Activated naive CD8-positive, alpha-beta T cell (primary cell): ENCODE results near the gene KLHL6.

Experiments
- H3K27ac Mint-ChIP-seq: one replicate; pipeline ENCODE4 v1.8.0; 2021; ENCODE audit warnings: mixed read lengths
- H3K27me3 Mint-ChIP-seq: one replicate; pipeline ENCODE4 v1.8.0; 2021; ENCODE audit warnings: mixed read lengths
- H3K36me3 Mint-ChIP-seq: one replicate; pipeline ENCODE4 v1.8.0; 2021; ENCODE audit warnings: mixed read lengths
- H3K4me1 Mint-ChIP-seq: one replicate; pipeline ENCODE4 v1.8.0; 2021; ENCODE audit warnings: low read depth, mixed read lengths
- H3K4me3 Mint-ChIP-seq: one replicate; pipeline ENCODE4 v1.8.0; 2021; ENCODE audit warnings: mild to moderate bottlenecking, mixed read lengths
- H3K9me3 Mint-ChIP-seq: one replicate; pipeline ENCODE4 v1.8.0; 2021; ENCODE audit warnings: low read depth, mixed read lengths

Gene KLHL6

DNA sequence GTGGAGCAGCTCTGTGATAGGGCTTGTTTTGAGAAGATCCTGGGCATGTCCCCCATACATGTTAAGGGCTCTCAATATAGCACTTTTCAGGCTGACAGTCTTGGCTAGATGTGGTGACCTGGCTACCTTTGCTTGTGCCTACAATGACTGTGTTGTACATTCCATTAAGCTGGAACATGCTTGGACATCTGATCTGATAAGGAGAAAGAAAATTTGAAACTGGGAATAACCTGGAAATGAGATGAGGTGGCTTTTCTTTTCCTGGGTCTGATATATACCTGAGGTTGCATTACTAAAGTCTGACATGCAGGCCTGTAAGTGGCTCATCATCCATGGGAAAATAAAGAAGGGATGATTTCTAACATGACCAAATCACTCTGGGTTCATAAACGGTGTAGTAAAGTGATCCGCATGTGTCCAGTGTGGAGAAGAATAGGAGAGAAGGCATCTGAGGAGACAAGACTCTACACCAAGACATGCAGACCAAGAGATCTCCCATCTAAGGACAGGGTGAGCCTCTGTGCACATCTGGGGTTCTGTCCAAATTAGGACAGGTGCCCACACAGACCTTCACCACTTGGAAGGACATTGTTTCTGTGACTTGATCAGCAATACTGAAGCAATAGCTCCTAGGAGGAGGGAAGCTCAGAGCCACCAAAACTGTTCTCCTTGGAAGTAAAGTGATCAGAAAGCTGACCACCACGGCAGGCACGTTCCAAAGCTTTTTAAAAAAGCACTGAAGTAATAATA, 62.0 kb downstream of the KLHL6 start:
- H3K9me3 Mint-ChIP-seq, result no peaks in the 10 kb centered on the region
- peaks cover 7% of the 10 kb centered on the region for H3K36me3 Mint-ChIP-seq
- peak overlapping the region; percentile 50 for H3K27ac Mint-ChIP-seq
- H3K4me3 Mint-ChIP-seq, result no peak overlapping the region
- H3K27me3 Mint-ChIP-seq, result no peaks in the 10 kb centered on the region
- peaks cover 12% of the 10 kb centered on the region for H3K4me1 Mint-ChIP-seq

DNA sequence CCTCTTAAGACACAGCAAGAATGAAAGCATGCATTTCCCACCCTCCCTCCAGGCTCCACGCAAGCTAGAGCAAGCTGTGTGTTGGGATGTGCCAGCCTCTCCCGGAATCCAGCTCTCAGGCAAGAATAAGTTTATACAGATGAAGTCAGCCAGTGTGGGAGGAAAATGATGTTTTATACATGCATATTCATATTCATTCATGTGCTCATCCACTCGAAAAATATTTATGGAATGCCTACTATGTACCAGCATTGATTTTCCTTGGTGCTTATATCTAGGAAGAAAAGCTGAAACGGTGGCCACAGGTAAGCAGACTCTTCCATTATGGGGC, 62.7 kb downstream of the KLHL6 start:
- H3K9me3 Mint-ChIP-seq, result no peaks in the 10 kb centered on the region
- no peaks in the 10 kb centered on the region for H3K27me3 Mint-ChIP-seq
- H3K36me3 Mint-ChIP-seq, result peaks cover 7% of the 10 kb centered on the region
- no peak overlapping the region for H3K27ac Mint-ChIP-seq
- no peak overlapping the region for H3K4me3 Mint-ChIP-seq
- H3K4me1 Mint-ChIP-seq, result peaks cover 12% of the 10 kb centered on the region

DNA sequence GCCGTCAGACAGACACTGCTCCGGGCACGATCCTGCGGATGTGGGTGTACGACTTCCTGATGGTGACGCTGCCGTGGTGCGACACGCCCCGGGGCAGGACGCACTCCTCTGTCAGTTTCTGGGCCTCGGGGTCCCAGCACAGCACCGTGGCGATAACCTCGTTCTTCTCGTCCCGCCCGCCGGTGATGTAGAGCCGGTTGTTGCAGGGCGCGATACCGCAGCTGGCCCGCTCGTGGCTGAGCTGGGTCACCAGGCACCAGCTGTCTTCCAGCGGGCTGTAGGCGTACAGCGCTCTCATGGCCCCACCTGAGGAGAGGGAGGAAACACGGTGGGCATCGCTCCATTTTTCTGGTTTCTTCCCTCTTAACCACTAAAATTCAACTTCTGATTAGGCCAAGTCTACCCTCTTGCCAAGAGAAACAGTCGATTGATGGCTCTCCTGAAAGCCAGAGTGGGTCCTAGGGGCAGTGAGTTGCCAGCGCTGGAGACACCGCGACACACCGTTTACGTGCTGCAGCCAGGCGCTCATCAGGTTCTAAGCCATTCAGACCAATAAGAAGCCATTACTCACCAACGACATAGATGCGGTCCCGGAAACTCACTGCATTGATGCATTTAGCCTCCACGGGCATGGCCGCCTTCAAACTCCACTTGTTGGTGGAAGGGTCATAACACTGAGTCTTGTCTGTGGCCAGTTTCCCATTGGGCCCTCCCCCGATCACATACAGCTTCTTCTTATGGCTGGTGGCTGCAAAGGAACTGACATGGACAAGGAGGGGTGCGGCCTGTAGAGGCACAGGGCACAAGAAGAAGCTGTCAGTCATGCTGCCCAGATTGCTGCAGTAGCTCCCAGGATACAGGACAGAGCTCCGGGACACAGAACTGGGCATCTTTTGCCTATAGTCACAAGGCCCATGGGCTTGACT, 63.3 kb downstream of the KLHL6 start:
- peaks cover 7% of the 10 kb centered on the region for H3K36me3 Mint-ChIP-seq
- H3K4me1 Mint-ChIP-seq, result peaks cover 12% of the 10 kb centered on the region
- H3K4me3 Mint-ChIP-seq, result no peak overlapping the region
- no peaks in the 10 kb centered on the region for H3K9me3 Mint-ChIP-seq
- no peak overlapping the region for H3K27ac Mint-ChIP-seq
- no peaks in the 10 kb centered on the region for H3K27me3 Mint-ChIP-seq

DNA sequence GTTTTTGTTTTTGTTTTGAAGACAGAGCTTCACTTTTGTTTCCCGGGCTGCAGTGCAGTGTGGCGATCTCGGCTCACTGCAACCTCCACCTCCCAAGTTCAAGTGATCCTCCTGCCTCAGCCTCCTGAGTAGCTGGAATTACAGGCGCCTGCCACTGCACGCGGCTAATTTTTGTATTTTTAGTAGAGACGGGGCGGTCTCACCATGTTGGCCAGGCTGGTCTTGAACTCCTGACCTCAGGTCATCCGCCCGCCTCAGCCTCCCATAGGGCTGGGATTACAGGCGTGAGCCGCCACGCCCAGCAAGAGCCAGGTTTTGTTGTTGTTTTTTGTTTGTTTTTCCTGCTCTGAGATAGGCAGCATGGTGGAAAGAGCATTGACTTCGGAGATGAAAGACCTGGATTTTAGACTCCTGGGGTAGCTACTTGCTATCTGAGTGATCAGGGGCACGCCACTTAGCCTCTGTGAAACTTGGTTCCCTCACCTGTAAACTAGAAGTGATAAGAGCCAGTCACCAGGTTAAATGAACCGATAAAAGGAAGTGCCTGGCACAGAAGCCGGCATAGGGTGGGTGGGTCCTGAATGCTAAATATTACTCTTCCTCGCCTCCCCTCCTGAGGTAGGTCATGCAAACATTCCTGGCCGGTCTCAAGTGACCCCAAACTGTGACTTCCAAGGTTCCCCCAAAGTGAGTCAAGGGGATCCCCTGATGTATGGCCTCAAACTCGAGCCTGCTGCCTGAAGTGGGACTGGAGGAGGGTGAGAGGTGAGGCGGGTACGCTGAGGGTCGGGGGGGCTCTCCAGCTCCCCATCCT, 64.2 kb downstream of the KLHL6 start:
- H3K4me3 Mint-ChIP-seq, result no peak overlapping the region
- peaks cover 12% of the 10 kb centered on the region for H3K4me1 Mint-ChIP-seq
- H3K27ac Mint-ChIP-seq, result no peak overlapping the region
- no peaks in the 10 kb centered on the region for H3K27me3 Mint-ChIP-seq
- H3K36me3 Mint-ChIP-seq, result peaks cover 7% of the 10 kb centered on the region
- no peaks in the 10 kb centered on the region for H3K9me3 Mint-ChIP-seq

DNA sequence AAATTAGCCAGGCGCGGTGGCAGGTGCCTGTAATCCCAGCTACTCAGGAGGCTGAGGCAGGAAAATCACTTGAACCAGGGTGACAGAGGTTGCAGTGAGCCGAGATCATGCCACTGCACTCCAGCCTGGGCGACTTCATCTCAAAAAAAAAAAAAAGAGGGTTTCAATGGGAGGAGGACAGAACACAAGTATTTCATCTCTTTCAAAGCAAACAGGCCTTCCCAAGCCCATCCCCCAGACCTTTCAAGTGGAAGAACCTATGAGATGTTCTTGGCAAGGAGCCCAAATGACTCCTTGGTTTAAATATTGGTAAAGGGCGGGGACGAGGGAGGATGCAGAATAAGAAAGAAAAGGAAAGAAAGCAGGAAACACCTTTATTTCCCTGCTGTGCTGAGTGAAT, 64.9 kb downstream of the KLHL6 start:
- H3K27me3 Mint-ChIP-seq, result no peaks in the 10 kb centered on the region
- no peak overlapping the region for H3K4me3 Mint-ChIP-seq
- peak overlapping the region; percentile 2 for H3K27ac Mint-ChIP-seq
- H3K9me3 Mint-ChIP-seq, result no peaks in the 10 kb centered on the region
- peaks cover 12% of the 10 kb centered on the region for H3K4me1 Mint-ChIP-seq
- peaks cover 7% of the 10 kb centered on the region for H3K36me3 Mint-ChIP-seq

DNA sequence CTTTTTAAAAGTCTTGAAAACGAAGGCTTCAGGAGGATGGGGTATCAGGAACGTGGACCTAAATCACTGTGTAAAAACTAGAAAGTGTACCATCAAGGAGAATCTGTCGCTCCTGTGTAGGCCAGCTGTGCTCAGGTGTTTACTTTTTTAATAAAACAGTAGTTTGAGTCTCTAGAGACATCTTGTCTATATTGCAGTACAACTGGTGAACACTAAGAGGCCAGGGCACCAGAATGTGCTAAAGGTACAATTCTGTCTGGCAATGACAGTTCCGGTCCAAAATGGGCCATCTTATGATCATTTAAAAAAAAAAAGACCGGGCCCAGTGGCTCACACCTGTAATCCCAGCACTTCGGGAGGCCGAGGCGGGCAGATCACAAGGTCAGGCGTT, 65.3 kb downstream of the KLHL6 start:
- Mint-ChIP-seq H3K4me1 (peaks cover 12% of the 10 kb centered on the region), H3K27ac (no peak overlapping the region), H3K36me3 (peaks cover 7% of the 10 kb centered on the region)

DNA sequence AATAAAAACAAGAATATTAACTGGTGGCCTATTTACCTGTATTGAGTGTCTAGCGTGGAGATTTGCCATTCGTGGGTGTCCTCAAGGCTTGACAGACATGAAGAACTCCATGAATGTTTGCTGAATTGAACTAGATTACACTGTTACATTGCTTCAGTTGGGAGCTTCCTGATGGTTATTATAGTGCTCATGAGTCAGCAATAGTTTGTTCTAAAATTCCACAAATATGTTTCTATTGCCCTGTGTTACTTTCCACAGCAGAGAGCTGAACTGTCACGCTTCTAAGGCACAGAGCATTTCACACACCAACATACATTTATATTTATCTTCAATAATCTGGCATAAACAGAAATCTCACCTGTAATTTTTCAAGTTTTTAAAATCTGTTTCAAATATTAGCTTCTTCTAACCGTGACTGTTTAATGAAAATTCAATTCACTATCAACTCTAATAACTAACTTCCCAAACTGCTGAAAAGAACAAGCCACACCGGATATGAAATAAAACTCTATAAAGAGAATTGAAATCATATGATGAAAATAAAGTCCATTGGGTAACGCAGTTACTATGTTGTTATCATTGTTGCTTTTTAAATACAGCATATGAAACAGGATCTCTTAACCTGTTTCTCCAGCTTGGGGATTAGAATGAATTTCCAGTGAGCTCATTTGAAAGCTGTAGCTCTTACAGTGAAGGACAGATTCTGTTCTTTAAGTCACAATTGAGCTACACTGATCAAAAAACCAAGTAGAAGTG, 65.9 kb downstream of the KLHL6 start:
- no peak overlapping the region for H3K4me3 Mint-ChIP-seq
- peaks cover 7% of the 10 kb centered on the region for H3K36me3 Mint-ChIP-seq
- H3K27ac Mint-ChIP-seq, result no peak overlapping the region
- H3K4me1 Mint-ChIP-seq, result peaks cover 12% of the 10 kb centered on the region
- H3K27me3 Mint-ChIP-seq, result no peaks in the 10 kb centered on the region
- no peaks in the 10 kb centered on the region for H3K9me3 Mint-ChIP-seq

More for the DNA sequence above, 65.3 kb downstream of the KLHL6 start:
- no peaks in the 10 kb centered on the region for H3K9me3 Mint-ChIP-seq
- H3K27me3 Mint-ChIP-seq, result no peaks in the 10 kb centered on the region
- H3K4me3 Mint-ChIP-seq, result no peak overlapping the region

DNA sequence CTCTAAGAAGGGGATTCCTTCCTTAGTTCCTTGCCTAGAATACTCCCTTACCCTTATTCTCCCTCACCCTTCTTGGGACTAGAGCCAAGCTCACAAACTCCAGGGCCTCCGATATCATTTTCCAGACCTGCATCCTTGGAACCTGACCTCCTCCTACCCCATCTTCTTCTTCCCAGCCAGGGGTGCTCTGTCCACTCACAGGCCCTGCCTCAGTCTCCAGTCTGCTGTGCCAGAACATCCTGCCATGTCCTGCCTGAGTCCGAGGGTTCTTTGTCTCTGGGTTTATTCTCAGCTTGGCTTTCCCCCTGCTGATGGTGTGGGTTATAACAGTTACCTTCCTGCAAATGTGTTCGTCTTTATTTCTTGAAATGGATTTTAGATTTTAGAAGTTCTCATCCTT, 67.2 kb downstream of the KLHL6 start:
- H3K27me3 Mint-ChIP-seq, result no peaks in the 10 kb centered on the region
- no peak overlapping the region for H3K4me3 Mint-ChIP-seq
- H3K9me3 Mint-ChIP-seq, result no peaks in the 10 kb centered on the region

DNA sequence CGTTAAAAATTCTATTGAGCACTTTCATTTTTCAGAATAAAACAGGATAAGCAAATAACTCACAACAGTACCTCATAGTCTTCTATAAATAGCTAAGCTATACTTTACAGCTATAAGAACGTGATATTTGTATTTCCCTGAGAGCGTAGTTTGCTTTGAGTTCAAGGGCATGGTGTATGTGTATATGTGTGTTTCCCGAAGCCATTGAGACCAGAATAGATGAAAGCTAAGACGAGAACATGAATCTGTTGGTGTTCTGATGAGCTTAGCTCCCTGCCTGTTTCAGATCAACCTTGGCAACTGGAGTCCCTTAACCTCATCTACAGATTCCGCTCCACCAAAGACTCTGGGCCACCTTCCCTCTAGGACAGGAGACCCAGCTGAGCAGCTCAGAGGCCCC, 67.6 kb downstream of the KLHL6 start:
- Mint-ChIP-seq H3K9me3 (no peaks in the 10 kb centered on the region), H3K36me3 (peaks cover under 1% of the 10 kb centered on the region), H3K4me1 (peaks cover 8% of the 10 kb centered on the region), H3K4me3 (no peak overlapping the region), H3K27me3 (no peaks in the 10 kb centered on the region), H3K27ac (peak overlapping the region; percentile 3)

More for the DNA sequence above, 67.2 kb downstream of the KLHL6 start:
- peaks cover 5% of the 10 kb centered on the region for H3K36me3 Mint-ChIP-seq
- H3K27ac Mint-ChIP-seq, result peak overlapping the region; percentile 66
- peaks cover 8% of the 10 kb centered on the region for H3K4me1 Mint-ChIP-seq

DNA sequence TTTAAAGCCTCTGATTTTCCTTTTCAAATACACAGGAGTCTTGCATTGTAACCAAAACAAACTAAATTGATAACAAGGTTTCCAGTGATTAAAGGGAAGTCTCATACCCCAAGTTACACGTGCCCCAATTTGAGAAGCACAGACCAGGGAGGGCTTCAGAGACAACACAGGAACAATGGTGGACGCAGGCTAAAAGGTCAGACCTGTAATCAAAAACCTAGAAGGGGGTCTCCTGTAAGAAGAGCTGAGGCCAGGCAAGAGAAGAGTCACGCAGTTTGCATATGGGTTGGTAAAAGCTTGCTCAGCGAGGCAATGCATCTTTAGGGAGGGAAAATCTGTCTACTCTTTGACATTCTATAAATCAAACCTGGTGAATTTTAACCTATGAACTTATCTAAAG, 68.5 kb downstream of the KLHL6 start:
- Mint-ChIP-seq H3K27ac (peak overlapping the region; percentile 58), H3K4me1 (peaks cover 8% of the 10 kb centered on the region), H3K9me3 (no peaks in the 10 kb centered on the region), H3K27me3 (no peaks in the 10 kb centered on the region), H3K4me3 (no peak overlapping the region), H3K36me3 (no peaks in the 10 kb centered on the region)

DNA sequence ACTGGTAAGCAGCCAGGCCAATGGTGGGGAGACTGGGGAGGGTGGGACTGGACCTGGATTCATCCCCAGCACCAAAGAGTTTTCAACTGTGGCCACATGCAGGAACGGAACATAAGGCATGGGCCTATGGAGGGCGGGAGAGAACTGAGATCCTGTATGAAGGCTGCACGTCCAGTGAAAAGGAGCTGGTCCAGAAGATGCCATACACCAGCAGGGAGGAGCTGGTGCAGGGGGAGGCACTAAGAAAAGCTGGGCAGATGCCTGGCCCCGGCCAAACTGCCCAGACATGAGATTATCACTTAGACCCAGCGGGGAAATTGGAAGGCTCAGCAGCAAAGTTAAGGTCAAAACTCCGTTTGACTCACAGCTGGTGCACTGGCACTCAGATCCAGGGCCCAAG, 69.0 kb downstream of the KLHL6 start:
- H3K4me1 Mint-ChIP-seq, result peaks cover 8% of the 10 kb centered on the region
- H3K4me3 Mint-ChIP-seq, result no peak overlapping the region
- H3K27ac Mint-ChIP-seq, result peak overlapping the region; percentile 66
- H3K9me3 Mint-ChIP-seq, result no peaks in the 10 kb centered on the region
- H3K36me3 Mint-ChIP-seq, result no peaks in the 10 kb centered on the region
- no peaks in the 10 kb centered on the region for H3K27me3 Mint-ChIP-seq

DNA sequence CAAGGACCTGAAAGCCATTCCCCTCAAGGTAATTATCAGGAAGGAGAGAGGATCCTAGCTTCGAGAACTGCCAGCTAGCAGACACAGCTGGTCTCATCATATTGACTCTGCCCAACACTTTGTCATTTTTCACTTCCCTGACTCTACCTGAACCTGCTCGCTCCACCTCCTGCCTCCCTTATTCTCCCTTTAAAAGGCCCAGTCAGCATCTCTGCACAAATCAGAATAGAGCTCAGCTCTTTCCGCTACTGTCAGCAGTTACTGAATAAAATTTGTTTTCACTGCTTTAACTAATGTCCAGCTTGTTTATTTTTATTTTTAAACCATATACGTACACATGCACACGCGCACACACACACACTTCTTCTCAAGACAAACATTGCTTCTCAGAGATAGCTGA, 69.9 kb downstream of the KLHL6 start:
- Mint-ChIP-seq H3K27me3 (no peaks in the 10 kb centered on the region), H3K4me1 (peaks cover 3% of the 10 kb centered on the region), H3K36me3 (no peaks in the 10 kb centered on the region), H3K9me3 (no peaks in the 10 kb centered on the region), H3K27ac (peak overlapping the region; percentile 67), H3K4me3 (no peak overlapping the region)

DNA sequence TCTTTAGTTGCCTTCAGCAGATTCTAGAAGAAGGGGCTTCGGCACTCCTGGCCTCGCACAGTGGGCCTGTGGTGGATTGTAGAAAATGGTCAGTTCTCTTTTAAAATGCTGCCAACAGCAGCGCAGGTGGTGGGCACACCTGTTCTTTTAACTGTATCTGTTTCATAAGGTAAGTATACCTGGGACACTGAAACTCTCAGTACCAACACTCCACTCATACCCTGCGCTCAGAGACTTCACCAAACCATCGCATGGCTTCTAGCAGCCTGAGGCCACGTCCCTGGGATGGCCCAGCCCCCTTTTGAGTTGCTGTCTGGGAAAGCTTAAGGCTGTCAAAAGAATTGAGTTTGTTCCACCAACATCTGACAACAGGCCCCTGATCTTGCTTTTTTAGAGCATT, 70.4 kb downstream of the KLHL6 start:
- no peak overlapping the region for H3K4me3 Mint-ChIP-seq
- H3K27me3 Mint-ChIP-seq, result no peaks in the 10 kb centered on the region
- no peaks in the 10 kb centered on the region for H3K9me3 Mint-ChIP-seq
- H3K36me3 Mint-ChIP-seq, result no peaks in the 10 kb centered on the region
- no peak overlapping the region for H3K27ac Mint-ChIP-seq
- H3K4me1 Mint-ChIP-seq, result peaks cover 3% of the 10 kb centered on the region

DNA sequence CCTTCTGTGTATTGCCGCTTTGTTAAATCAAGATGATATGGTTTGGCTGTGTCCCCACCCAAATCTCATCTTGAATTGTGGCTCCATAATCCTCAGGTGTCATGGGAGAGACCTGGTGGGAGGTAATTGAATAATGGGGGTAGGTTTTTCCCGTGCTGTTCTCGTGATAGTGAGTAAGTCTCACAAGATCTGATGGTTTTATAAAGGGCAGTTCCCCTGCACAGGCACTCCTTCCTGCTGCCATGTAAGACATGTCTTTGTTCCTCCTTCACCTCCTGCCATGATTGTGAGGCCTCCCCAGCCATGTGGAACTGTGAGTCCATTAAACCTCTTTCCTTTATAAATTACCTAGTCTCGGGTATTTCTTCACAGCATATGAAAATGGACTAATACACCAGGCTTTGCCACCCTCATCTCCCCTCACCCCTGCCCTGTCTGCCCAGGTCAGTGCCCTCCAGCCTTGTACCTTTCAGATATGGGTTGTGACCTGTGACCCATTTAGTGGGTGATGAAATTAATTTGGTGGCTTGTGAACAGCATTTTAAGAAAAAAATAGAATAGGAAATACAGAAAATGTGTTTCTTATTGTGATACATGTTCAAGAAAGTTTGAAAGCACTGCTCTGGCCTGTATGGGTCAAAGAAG, 71.0 kb downstream of the KLHL6 start:
- no peak overlapping the region for H3K4me3 Mint-ChIP-seq
- H3K27me3 Mint-ChIP-seq, result no peaks in the 10 kb centered on the region
- H3K9me3 Mint-ChIP-seq, result no peaks in the 10 kb centered on the region

More for the DNA sequence above, 71.0 kb downstream of the KLHL6 start:
- H3K36me3 Mint-ChIP-seq, result no peaks in the 10 kb centered on the region
- peak overlapping the region; percentile 24 for H3K27ac Mint-ChIP-seq
- H3K4me1 Mint-ChIP-seq, result no peaks in the 10 kb centered on the region
